Upper lobe of right lung (tissue), 1 donor: ENCODE measurements around the gene ADGRG7. TPM values are rescaled to one million over a fixed set of nuclear protein-coding genes. Genes with fewer than 3 reads are reported as not detected.

Experiments
- ATAC-seq: fragments of 200-7000 bp; cut with Tn5 transposase; one replicate; pipeline ENCODE4 v1.9.1; 2020; ENCODE audit warnings: mild to moderate bottlenecking, moderate library complexity
- DNase-seq: peaks from one replicate; pipeline ENCODE4 v3.0.0-alpha.2; 2020
- H3K27ac ChIP-seq: fragments of 200-600 bp; one replicate; pipeline ENCODE4 v1.8.0; 2022
- H3K27me3 ChIP-seq: fragments of 200-600 bp; one replicate; pipeline ENCODE4 v1.8.0; 2022; ENCODE audit warnings: mild to moderate bottlenecking
- H3K36me3 ChIP-seq: fragments of 200-600 bp; one replicate; pipeline ENCODE4 v1.8.0; 2022
- H3K4me1 ChIP-seq: fragments of 200-600 bp; one replicate; pipeline ENCODE4 v1.8.0; 2022
- H3K4me3 ChIP-seq: fragments of 200-600 bp; one replicate; pipeline ENCODE4 v1.8.0; 2022; ENCODE audit warnings: mild to moderate bottlenecking
- H3K9me3 ChIP-seq: fragments of 200-600 bp; one replicate; pipeline ENCODE4 v1.8.0; 2022
- intact Hi-C: fragments of 100-400 bp; cut with DNase I; formaldehyde crosslinking; loops from one replicate; pipeline ENCODE4 v1.11.0; 2022
- total RNA-seq: library from RNA; stranded (reverse); fragmentation: NEBNext Ultra II Directional; extraction: Animal tissue kit (Norgen Biotek cat#: 25700); gene quantifications from one replicate; pipeline ENCODE4 v1.2.1, GENCODE V29; 2021
- TF ChIP-seq, protein P1 (sequence below): fragments of 200-600 bp; IDR thresholded peaks from one replicate; pipeline ENCODE4 v1.8.0; 2022; ENCODE audit warnings: antibody characterized with exemption
- donor health status: DM: no; HTN: yes; CAD: no; lungs with severe emphysema.

The ADGRG7 gene
- total RNA-seq, 1 donor from 2014 or later = not detected

DNA sequence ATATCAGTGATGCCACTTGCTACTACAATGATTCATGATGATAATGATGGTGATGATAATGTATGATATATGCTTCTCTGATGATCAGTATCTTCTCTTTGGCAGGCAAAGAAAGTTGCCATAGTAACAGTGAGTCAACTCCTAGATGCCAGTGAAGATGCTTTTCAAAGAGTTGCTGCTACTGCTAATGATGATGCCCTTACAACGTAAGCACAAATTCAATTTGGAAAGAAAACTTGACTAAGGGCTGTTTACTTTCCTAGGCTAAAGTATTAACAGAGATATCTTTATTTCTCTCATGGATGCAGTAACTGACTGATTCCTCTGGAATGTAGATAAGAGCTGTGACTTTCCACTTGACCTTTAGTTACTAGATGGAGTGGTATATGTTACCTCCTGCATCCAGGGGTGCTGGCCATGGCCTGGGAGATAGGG, 27.8 kb downstream of the ADGRG7 start:
- DNase-seq (no peak), ATAC-seq (peak; percentile 76)
- H3K27ac ChIP-seq = no peak overlapping the region
- TF ChIP-seq, protein P1, sequence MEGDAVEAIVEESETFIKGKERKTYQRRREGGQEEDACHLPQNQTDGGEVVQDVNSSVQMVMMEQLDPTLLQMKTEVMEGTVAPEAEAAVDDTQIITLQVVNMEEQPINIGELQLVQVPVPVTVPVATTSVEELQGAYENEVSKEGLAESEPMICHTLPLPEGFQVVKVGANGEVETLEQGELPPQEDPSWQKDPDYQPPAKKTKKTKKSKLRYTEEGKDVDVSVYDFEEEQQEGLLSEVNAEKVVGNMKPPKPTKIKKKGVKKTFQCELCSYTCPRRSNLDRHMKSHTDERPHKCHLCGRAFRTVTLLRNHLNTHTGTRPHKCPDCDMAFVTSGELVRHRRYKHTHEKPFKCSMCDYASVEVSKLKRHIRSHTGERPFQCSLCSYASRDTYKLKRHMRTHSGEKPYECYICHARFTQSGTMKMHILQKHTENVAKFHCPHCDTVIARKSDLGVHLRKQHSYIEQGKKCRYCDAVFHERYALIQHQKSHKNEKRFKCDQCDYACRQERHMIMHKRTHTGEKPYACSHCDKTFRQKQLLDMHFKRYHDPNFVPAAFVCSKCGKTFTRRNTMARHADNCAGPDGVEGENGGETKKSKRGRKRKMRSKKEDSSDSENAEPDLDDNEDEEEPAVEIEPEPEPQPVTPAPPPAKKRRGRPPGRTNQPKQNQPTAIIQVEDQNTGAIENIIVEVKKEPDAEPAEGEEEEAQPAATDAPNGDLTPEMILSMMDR = no peak
- H3K4me1 ChIP-seq = no peaks in the 10 kb centered on the region
- H3K4me3 ChIP-seq = no peak overlapping the region
- H3K36me3 ChIP-seq = no peaks in the 10 kb centered on the region
- H3K9me3 ChIP-seq = no peaks in the 10 kb centered on the region
- H3K27me3 ChIP-seq = no peaks in the 10 kb centered on the region
- intact Hi-C loops = no loop called here

DNA sequence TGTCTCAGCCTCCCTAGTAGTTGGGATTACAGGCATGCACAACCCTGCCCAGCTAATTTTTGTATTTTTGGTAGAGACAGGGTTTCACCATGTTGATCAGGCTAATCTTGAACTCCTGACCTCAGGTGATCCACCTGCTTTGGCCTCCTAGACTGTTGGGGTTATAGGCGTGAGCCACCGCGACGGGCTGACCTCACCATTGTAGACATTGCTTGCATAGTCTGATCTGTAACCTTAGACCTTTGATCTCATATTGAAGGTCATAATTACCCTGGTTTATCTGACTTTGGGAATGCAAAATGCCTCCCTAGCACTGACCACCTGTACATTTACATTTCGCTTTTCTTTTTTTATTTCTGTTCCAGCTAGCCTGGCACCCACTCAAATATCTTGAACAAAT, 31.2 kb downstream of the ADGRG7 start:
- intact Hi-C loops = no loop called here
- ATAC-seq (no peak), DNase-seq (no peak)
- H3K27ac ChIP-seq = no peak overlapping the region
- no peaks in the 10 kb centered on the region for H3K27me3 ChIP-seq
- no peaks in the 10 kb centered on the region for H3K9me3 ChIP-seq
- TF ChIP-seq, protein P1 = no peak
- H3K4me1 ChIP-seq = no peaks in the 10 kb centered on the region
- no peak overlapping the region for H3K4me3 ChIP-seq
- no peaks in the 10 kb centered on the region for H3K36me3 ChIP-seq

DNA sequence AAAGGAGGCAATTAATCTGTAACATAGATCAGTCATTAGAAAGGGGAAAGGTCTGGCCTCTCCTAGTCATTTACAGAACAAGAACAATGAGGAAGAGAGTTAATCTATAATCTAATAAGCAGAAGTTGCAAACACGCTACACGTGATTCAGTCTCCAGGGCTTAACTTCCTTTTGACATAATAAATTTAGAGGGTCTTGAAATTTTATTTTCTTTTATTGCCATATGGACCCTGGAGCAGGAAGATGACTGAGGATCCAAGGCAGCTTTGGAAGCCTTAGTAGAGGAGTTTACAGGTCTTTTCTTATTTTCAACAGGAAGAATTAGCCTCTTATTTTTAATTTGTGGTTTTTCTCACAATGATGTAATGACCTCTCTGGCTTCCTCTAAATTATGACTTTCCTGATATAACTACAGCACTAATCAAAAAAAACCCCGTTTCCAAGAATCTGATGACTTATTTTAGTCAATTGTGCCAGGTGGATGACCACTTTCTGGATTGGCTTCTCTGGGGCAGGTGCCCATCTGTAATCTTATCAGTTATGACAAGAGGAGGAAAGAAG, 32.2 kb downstream of the ADGRG7 start:
- no peaks in the 10 kb centered on the region for H3K9me3 ChIP-seq
- ATAC-seq = no peak

DNA sequence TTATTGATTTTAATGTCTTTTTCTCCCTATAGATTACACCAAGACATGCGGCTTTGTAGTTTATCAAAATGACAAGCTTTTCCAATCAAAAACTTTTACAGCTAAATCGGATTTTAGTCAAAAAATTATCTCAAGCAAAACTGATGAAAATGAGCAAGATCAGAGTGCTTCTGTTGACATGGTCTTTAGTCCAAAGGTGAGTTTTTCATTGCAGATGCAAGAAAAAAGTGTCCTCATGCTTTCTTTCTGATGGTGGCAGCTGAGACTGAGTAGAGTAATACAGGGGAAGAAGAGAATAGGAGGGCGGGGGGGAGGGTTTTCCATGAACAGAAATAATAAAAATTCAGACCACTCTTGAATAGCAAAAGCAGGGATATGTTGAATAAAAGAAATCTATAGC, 36.5 kb downstream of the ADGRG7 start:
- Histone ChIP-seq H3K9me3 (no peaks in the 10 kb centered on the region), H3K4me1 (no peaks in the 10 kb centered on the region), H3K36me3 (no peaks in the 10 kb centered on the region), H3K27ac (no peak overlapping the region), H3K27me3 (no peaks in the 10 kb centered on the region), H3K4me3 (no peak overlapping the region)
- ATAC-seq (no peak), DNase-seq (no peak)
- TF ChIP-seq, protein P1 = no peak
- intact Hi-C loops = no loop called here

More for the DNA sequence above, 32.2 kb downstream of the ADGRG7 start:
- H3K36me3 ChIP-seq = no peaks in the 10 kb centered on the region
- TF ChIP-seq, protein P1 = no peak
- no peaks in the 10 kb centered on the region for H3K4me1 ChIP-seq
- no peak overlapping the region for H3K27ac ChIP-seq
- no peak for DNase-seq
- H3K27me3 ChIP-seq = no peaks in the 10 kb centered on the region
- H3K4me3 ChIP-seq = no peak overlapping the region
- intact Hi-C loops = no loop called here

DNA sequence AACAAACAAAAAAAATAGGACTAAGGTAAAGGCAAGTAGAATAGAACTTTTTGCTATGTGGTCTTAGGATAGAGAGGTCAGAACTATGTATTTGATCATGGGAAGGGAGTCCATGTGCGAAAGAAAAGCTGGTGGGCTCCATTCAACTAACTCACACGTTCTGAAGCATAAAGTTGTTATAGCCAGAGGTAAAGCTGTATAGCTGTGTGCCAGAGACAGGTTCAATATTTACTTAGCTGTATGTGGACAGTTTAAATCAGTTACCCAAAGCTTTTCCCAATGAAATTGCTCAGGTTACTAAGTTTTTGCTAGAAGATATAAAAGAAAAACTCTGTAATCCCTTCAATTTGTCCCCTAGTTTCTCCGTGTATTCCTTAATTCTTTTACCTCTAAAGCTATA, 37.8 kb downstream of the ADGRG7 start:
- Histone ChIP-seq H3K27ac (no peak overlapping the region), H3K27me3 (no peaks in the 10 kb centered on the region), H3K4me1 (no peaks in the 10 kb centered on the region), H3K36me3 (no peaks in the 10 kb centered on the region), H3K9me3 (no peaks in the 10 kb centered on the region), H3K4me3 (no peak overlapping the region)
- ATAC-seq = no peak
- intact Hi-C loops = no loop called here
- DNase-seq = no peak
- TF ChIP-seq, protein P1 = no peak

DNA sequence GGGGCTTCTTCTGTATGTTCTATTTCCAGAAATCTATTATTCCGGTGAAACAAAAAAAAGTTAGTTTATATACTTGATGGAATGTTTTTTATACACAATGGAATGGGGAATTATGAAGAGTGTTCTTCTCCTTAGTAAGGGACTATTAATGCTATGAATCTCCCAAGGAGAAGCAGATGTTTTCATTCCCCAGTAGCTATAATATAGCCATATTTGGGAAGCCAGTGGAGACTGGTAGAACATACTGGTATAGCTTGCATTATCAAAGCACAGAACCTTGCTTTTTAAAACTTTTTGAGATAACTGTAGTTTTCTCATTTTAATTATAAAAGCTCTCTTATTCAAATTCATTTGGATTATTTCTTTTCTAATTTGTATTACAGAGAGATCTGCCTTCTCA, 38.3 kb downstream of the ADGRG7 start:
- Histone ChIP-seq H3K27ac (no peak overlapping the region), H3K4me1 (no peaks in the 10 kb centered on the region), H3K27me3 (no peaks in the 10 kb centered on the region), H3K4me3 (no peak overlapping the region), H3K36me3 (no peaks in the 10 kb centered on the region), H3K9me3 (no peaks in the 10 kb centered on the region)
- TF ChIP-seq, protein P1 = no peak
- no peak for DNase-seq
- ATAC-seq = no peak
- intact Hi-C loops = no loop called here
